ENCODE data around the gene PSENEN.

GRCh38 chr19:35775298-35776101, 30.0 kb downstream of the PSENEN start, which contains the start of gene ARHGAP33:
- TF ChIP-seq, protein P1, sequence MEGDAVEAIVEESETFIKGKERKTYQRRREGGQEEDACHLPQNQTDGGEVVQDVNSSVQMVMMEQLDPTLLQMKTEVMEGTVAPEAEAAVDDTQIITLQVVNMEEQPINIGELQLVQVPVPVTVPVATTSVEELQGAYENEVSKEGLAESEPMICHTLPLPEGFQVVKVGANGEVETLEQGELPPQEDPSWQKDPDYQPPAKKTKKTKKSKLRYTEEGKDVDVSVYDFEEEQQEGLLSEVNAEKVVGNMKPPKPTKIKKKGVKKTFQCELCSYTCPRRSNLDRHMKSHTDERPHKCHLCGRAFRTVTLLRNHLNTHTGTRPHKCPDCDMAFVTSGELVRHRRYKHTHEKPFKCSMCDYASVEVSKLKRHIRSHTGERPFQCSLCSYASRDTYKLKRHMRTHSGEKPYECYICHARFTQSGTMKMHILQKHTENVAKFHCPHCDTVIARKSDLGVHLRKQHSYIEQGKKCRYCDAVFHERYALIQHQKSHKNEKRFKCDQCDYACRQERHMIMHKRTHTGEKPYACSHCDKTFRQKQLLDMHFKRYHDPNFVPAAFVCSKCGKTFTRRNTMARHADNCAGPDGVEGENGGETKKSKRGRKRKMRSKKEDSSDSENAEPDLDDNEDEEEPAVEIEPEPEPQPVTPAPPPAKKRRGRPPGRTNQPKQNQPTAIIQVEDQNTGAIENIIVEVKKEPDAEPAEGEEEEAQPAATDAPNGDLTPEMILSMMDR (IDR thresholded peaks at IDR 0.05; ENCODE audit: insufficient read depth, low read length, poor library complexity, severe bottlenecking) = no peak
- TF ChIP-seq EZH2phosphoT487 (conservative IDR thresholded peaks at IDR 0.05; ENCODE audit: low read length) = no peak
